ENCODE results near the gene PMM2.

- TF ChIP-seq CTCF (IDR thresholded peaks at IDR 0.05; ENCODE audit: low read depth, low read length) (no peak), POLR2A (IDR thresholded peaks at IDR 0.05; ENCODE audit: extremely low read depth, insufficient read length) (no peak), MAX (IDR thresholded peaks at IDR 0.05; ENCODE audit: low read depth, low read length) (no peak), MYC (IDR thresholded peaks at IDR 0.05; ENCODE audit: low read depth, low read length) (no peak)
Observed at GRCh38 chr16:8853150-8853549, 55.5 kb downstream of the PMM2 start.

All from NB4 (cell line).